ENCODE results near the gene ABR. TPM values are rescaled to one million over a fixed set of nuclear protein-coding genes. Genes with fewer than 3 reads are reported as not detected.
"Not testable (repeated sequence)": the region's sequence is repeated elsewhere in the genome, so short reads cannot be mapped to it uniquely, and the experiment has no call there.

The ABR gene
- total RNA-seq, 1 experiment from 2014 or later: 35.4 TPM

GRCh38 chr17:1104222-1104621 is 75.6 kb downstream of the ABR start:
- H3K79me2 ChIP-seq (ENCODE audit: low read length): peaks cover 47% of the 10 kb centered on the region
- TF ChIP-seq EZH2 (IDR thresholded peaks at IDR 0.05; ENCODE audit: low read length, unreplicated experiment) (no peak), EZH2phosphoT487 (IDR thresholded peaks at IDR 0.05; ENCODE audit: borderline replicate concordance, low read length) (no peak), CTCF (conservative IDR thresholded peaks at IDR 0.05; ENCODE audit: low read depth, low read length) (no peak)
- intact Hi-C loops (cut with micrococcal nuclease): no loop called here
- no peak overlapping the region for H2AFZ ChIP-seq (ENCODE audit: low read length)
- H3K27ac ChIP-seq (ENCODE audit: low read length): no peak overlapping the region
- no peak overlapping the region for H3K4me2 ChIP-seq (ENCODE audit: low read length)
- H3F3A ChIP-seq (ENCODE audit: low read length, unreplicated experiment): no peaks in the 10 kb centered on the region
- ATAC-seq: no peak
- no peaks in the 10 kb centered on the region for H4K20me1 ChIP-seq (ENCODE audit: low read length)
- H3K9me2 ChIP-seq (replicated peaks; ENCODE audit: low read length): no peaks in the 10 kb centered on the region
- no peaks in the 10 kb centered on the region for H3K27me3 ChIP-seq (ENCODE audit: low read length)
- ChIA-PET POLR2A (ENCODE audit: unreplicated experiment) (no interaction called here), CTCF (no interaction called here)
- no peaks in the 10 kb centered on the region for H3K9me3 ChIP-seq (ENCODE audit: low read length)
- no peak overlapping the region for H3K4me3 ChIP-seq (ENCODE audit: low read length)
- no TSS peak for BruUV-seq (replicated peaks)
- no peaks in the 10 kb centered on the region for H3K36me3 ChIP-seq (ENCODE audit: low read depth, low read length)
- DNase-seq: no peak
- H3K9ac ChIP-seq (ENCODE audit: low read length): no peak overlapping the region
- H3K4me1 ChIP-seq (ENCODE audit: insufficient read depth, low read length): peaks cover 13% of the 10 kb centered on the region

GRCh38 chr17:1100382-1100781 is 79.4 kb downstream of the ABR start:
- intact Hi-C loops (cut with micrococcal nuclease): no loop called here
- no peak for ATAC-seq
- TF ChIP-seq EZH2phosphoT487 (IDR thresholded peaks at IDR 0.05; ENCODE audit: borderline replicate concordance, low read length): no peak
- no peak for TF ChIP-seq EZH2 (IDR thresholded peaks at IDR 0.05; ENCODE audit: low read length, unreplicated experiment)
- no peak for TF ChIP-seq CTCF (conservative IDR thresholded peaks at IDR 0.05; ENCODE audit: low read depth, low read length)
- Histone ChIP-seq H3K27ac (ENCODE audit: low read length) (no peak overlapping the region), H3K4me2 (ENCODE audit: low read length) (no peak overlapping the region), H2AFZ (ENCODE audit: low read length) (no peak overlapping the region), H3K4me1 (ENCODE audit: insufficient read depth, low read length) (no peaks in the 10 kb centered on the region), H3K36me3 (ENCODE audit: low read depth, low read length) (no peaks in the 10 kb centered on the region), H4K20me1 (ENCODE audit: low read length) (no peaks in the 10 kb centered on the region), H3K27me3 (ENCODE audit: low read length) (no peaks in the 10 kb centered on the region), H3K9me3 (ENCODE audit: low read length) (no peaks in the 10 kb centered on the region), H3K9ac (ENCODE audit: low read length) (no peak overlapping the region), H3K9me2 (replicated peaks; ENCODE audit: low read length) (no peaks in the 10 kb centered on the region), H3K4me3 (ENCODE audit: low read length) (no peak overlapping the region), H3K79me2 (ENCODE audit: low read length) (peaks cover 17% of the 10 kb centered on the region; the same call in 1 of the 2 replicates), H3F3A (ENCODE audit: low read length, unreplicated experiment) (no peaks in the 10 kb centered on the region)
- BruUV-seq (replicated peaks): no TSS peak
- DNase-seq: no peak
- POLR2A ChIA-PET (ENCODE audit: unreplicated experiment): no interaction called here
- CTCF ChIA-PET: no interaction called here

GRCh38 chr17:1099242-1099641 is 80.5 kb downstream of the ABR start:
- Histone ChIP-seq H3K9me3 (ENCODE audit: low read length) (no peaks in the 10 kb centered on the region), H3K4me1 (ENCODE audit: insufficient read depth, low read length) (no peaks in the 10 kb centered on the region), H3K27ac (ENCODE audit: low read length) (no peak overlapping the region), H3F3A (ENCODE audit: low read length, unreplicated experiment) (no peaks in the 10 kb centered on the region), H2AFZ (ENCODE audit: low read length) (no peak overlapping the region), H3K9ac (ENCODE audit: low read length) (no peak overlapping the region), H3K9me2 (replicated peaks; ENCODE audit: low read length) (no peaks in the 10 kb centered on the region), H3K36me3 (ENCODE audit: low read depth, low read length) (no peaks in the 10 kb centered on the region; the same call in 1 of the 2 replicates), H4K20me1 (ENCODE audit: low read length) (no peaks in the 10 kb centered on the region), H3K4me2 (ENCODE audit: low read length) (no peak overlapping the region), H3K79me2 (ENCODE audit: low read length) (peaks cover 12% of the 10 kb centered on the region; the same call in 1 of the 2 replicates), H3K27me3 (ENCODE audit: low read length) (no peaks in the 10 kb centered on the region), H3K4me3 (ENCODE audit: low read length) (no peak overlapping the region)
- no peak for ATAC-seq
- CTCF ChIA-PET: no interaction called here
- intact Hi-C loops (cut with micrococcal nuclease): no loop called here
- POLR2A ChIA-PET (ENCODE audit: unreplicated experiment): no interaction called here
- BruUV-seq (replicated peaks): no TSS peak
- DNase-seq: no peak
- TF ChIP-seq CTCF (conservative IDR thresholded peaks at IDR 0.05; ENCODE audit: low read depth, low read length) (no peak), EZH2 (IDR thresholded peaks at IDR 0.05; ENCODE audit: low read length, unreplicated experiment) (no peak), EZH2phosphoT487 (IDR thresholded peaks at IDR 0.05; ENCODE audit: borderline replicate concordance, low read length) (no peak)

- ATAC-seq, CTCF ChIA-PET: not testable (repeated sequence)
Measured at GRCh38 chr17:1097972-1098744, 81.6 kb downstream of the ABR start.

More at GRCh38 chr17:1097972-1098744, 81.6 kb downstream of the ABR start:
- H3K4me3 ChIP-seq (ENCODE audit: low read length); H3K4me1 ChIP-seq (ENCODE audit: insufficient read depth, low read length); H3K4me2 ChIP-seq (ENCODE audit: low read length); H3K9me3 ChIP-seq (ENCODE audit: low read length); H2AFZ ChIP-seq (ENCODE audit: low read length); BruUV-seq (replicated peaks); H3K79me2 ChIP-seq (ENCODE audit: low read length); H3K36me3 ChIP-seq (ENCODE audit: low read depth, low read length); H3F3A ChIP-seq (ENCODE audit: low read length, unreplicated experiment); H4K20me1 ChIP-seq (ENCODE audit: low read length); H3K27me3 ChIP-seq (ENCODE audit: low read length); H3K27ac ChIP-seq (ENCODE audit: low read length); H3K9ac ChIP-seq (ENCODE audit: low read length); POLR2A ChIA-PET (ENCODE audit: unreplicated experiment); DNase-seq; H3K9me2 ChIP-seq (replicated peaks; ENCODE audit: low read length); intact Hi-C loops (cut with micrococcal nuclease): not testable (repeated sequence)
